NB4 (cell line): ENCODE results near the gene PPIF.

Experiments used
- CTCF ChIP-seq: IDR thresholded peaks from one replicate; pipeline ENCODE4 v1.5.1; 2012; ENCODE audit warnings: low read depth, low read length
- MAX ChIP-seq: IDR thresholded peaks from 2 replicates; pipeline ENCODE4 v1.6.1; 2011; ENCODE audit warnings: low read depth, low read length

GRCh38 chr10:79305988-79306387 is 41.3 kb upstream of the PPIF start:
- no peak for TF ChIP-seq CTCF
- TF ChIP-seq MAX: no peak
